Breast epithelium (tissue), 4 donors: Measurements from ENCODE around the gene MRFAP1. TPM values are rescaled to one million over a fixed set of nuclear protein-coding genes. Genes with fewer than 3 reads are reported as not detected.

Experiments used
- DNase-seq, 2 donors: peaks; one replicate each; pipeline ENCODE4 v3.0.0-alpha.2; 2019; ENCODE audit warnings: low spot score in 2 of 2
- H3K27ac ChIP-seq, 2 donors: fragments of 200-600 bp; sonication (generic) in 1 of 2; one replicate each; pipeline ENCODE4 v1.5.1; 2016 to 2019; ENCODE audit warnings: mild to moderate bottlenecking in 1 of 2
- H3K27me3 ChIP-seq, 2 donors: fragments of 200-600 bp; sonication (generic) in 1 of 2; one replicate each; pipeline versions ENCODE4 v1.5.1 to v1.6.0; 2017 to 2019; ENCODE audit warnings: control low read depth in 1 of 2, mild to moderate bottlenecking in 1 of 2
- H3K36me3 ChIP-seq: fragments of 200-600 bp; one replicate; pipeline ENCODE4 v1.5.1; 2019
- H3K4me1 ChIP-seq, 2 donors: fragments of 200-600 bp; sonication (generic); one replicate each; pipeline ENCODE4 v1.5.1; 2016 to 2019; ENCODE audit warnings: control low read depth in 1 of 2
- H3K4me3 ChIP-seq, 3 donors: fragments of 200-600 bp; sonication (generic); 1 replicate in 2 of 3; 2 replicates in 1 of 3; pipeline ENCODE4 v1.5.1; 2016 to 2019; ENCODE audit warnings: mild to moderate bottlenecking in 3 of 3, moderate library complexity in 2 of 3
- H3K9me3 ChIP-seq, 2 donors: fragments of 200-600 bp; sonication (generic) in 1 of 2; one replicate each; pipeline ENCODE4 v1.5.1; 2016 to 2019; ENCODE audit warnings: control low read depth in 1 of 2
- POLR2A ChIP-seq: fragments of 450-650 bp; IDR thresholded peaks from one replicate; pipeline ENCODE4 v1.6.1; 2016; ENCODE audit warnings: antibody characterized with exemption, mild to moderate bottlenecking, moderate library complexity
- POLR2AphosphoS5 ChIP-seq, 3 donors: sonication (generic); formaldehyde crosslinking; IDR thresholded peaks; one replicate each; pipeline ENCODE4 v1.6.1; 2017; ENCODE audit warnings: antibody characterized with exemption in 3 of 3
- intact Hi-C: fragments of 100-400 bp; cut with DNase I; formaldehyde crosslinking; loops from one replicate; pipeline ENCODE4 v1.15.1; 2023; ENCODE audit warnings: low total_unique reads
- total RNA-seq, 3 donors: library from RNA; depleted of rRNA; stranded (reverse); fragments of >200 nt; gene quantifications; one replicate each; pipeline ENCODE4 v1.1.0, GENCODE V29; 2016
- TF ChIP-seq, protein P1 (sequence below), 3 donors: fragments of 450-650 bp; IDR thresholded peaks; one replicate each; pipeline ENCODE4 v1.5.1; 2016 to 2017; ENCODE audit warnings: antibody characterized with exemption in 3 of 3, mild to moderate bottlenecking in 3 of 3, moderate library complexity in 3 of 3

The MRFAP1 gene
- total RNA-seq, 3 donors from 2014 or later: 119 to 172 (median 142) TPM

DNA sequence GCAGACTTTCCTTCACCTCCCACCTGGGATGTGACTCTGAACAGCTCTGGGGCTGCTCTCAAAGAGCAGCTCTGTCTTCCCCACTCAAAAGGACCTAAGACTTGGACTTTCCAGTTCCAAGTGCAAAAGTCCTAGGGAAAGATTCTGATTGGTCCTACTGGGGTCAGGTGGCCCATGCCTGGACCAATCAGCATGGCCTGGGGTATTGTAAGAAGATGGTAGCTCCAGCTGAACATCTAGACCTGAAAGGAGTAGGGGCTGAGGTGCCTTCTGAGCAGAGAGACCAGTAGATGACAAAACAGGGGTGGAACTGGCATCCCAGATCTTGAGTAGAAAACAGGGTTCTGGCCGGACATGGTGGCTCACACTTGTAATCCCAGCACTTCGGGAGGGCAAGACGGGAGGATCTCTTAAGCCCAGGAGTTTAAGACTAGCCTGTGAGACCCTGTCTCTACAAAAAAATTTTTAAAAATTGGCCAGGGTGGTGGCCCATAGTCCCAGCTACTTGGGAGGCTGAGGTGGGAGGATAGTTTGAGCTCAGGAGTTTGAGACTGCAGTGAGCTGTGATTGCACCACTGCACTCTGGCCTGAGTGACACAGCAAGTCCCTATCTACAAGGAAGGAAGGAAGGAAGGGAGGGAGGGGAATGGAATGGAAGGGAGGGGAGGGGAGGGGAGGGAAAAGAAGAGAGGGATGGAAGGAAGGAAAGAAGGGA lies 27.4 kb upstream of the MRFAP1 start:
- DNase-seq: no peak
- no peaks in the 10 kb centered on the region for H3K27me3 ChIP-seq
- no peaks in the 10 kb centered on the region for H3K9me3 ChIP-seq
- H3K4me3 ChIP-seq: no peak overlapping the region
- intact Hi-C loops: loop anchor here (5.0 kb wide), 1 partner anchor 221 kb away; no protein-coding TSS in a partner anchor
- H3K4me1 ChIP-seq: no peaks in the 10 kb centered on the region
- no peak for TF ChIP-seq POLR2AphosphoS5 (IDR thresholded peaks at IDR 0.05)
- TF ChIP-seq, protein P1, sequence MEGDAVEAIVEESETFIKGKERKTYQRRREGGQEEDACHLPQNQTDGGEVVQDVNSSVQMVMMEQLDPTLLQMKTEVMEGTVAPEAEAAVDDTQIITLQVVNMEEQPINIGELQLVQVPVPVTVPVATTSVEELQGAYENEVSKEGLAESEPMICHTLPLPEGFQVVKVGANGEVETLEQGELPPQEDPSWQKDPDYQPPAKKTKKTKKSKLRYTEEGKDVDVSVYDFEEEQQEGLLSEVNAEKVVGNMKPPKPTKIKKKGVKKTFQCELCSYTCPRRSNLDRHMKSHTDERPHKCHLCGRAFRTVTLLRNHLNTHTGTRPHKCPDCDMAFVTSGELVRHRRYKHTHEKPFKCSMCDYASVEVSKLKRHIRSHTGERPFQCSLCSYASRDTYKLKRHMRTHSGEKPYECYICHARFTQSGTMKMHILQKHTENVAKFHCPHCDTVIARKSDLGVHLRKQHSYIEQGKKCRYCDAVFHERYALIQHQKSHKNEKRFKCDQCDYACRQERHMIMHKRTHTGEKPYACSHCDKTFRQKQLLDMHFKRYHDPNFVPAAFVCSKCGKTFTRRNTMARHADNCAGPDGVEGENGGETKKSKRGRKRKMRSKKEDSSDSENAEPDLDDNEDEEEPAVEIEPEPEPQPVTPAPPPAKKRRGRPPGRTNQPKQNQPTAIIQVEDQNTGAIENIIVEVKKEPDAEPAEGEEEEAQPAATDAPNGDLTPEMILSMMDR (IDR thresholded peaks at IDR 0.05): no peak
- no peak for TF ChIP-seq POLR2A
- peaks cover 10% of the 10 kb centered on the region for H3K36me3 ChIP-seq
- H3K27ac ChIP-seq: no peak overlapping the region

GRCh38 chr4:6613676-6614651 lies 26.5 kb upstream of the MRFAP1 start:
- TF ChIP-seq, protein P1 (IDR thresholded peaks at IDR 0.05): no peak
- TF ChIP-seq POLR2AphosphoS5 (IDR thresholded peaks at IDR 0.05): no peak
- no peak for TF ChIP-seq POLR2A
- H3K27ac ChIP-seq: no peak overlapping the region
- no peaks in the 10 kb centered on the region for H3K4me1 ChIP-seq
- H3K36me3 ChIP-seq: peaks cover 10% of the 10 kb centered on the region
- H3K9me3 ChIP-seq: no peaks in the 10 kb centered on the region
- DNase-seq: no peak
- H3K4me3 ChIP-seq: no peak overlapping the region
- intact Hi-C loops: loop anchor here (5.0 kb wide), 1 partner anchor 222 kb away; no protein-coding TSS in a partner anchor
- H3K27me3 ChIP-seq: no peaks in the 10 kb centered on the region

- no peak for DNase-seq
- no peak overlapping the region for H3K4me3 ChIP-seq
- H3K27ac ChIP-seq: no peak overlapping the region
- H3K36me3 ChIP-seq: peaks cover 10% of the 10 kb centered on the region
- intact Hi-C loops: loop anchor here (5.0 kb wide), 1 partner anchor 222 kb away; no protein-coding TSS in a partner anchor
- H3K9me3 ChIP-seq: no peaks in the 10 kb centered on the region
- TF ChIP-seq POLR2A (no peak), POLR2AphosphoS5 (IDR thresholded peaks at IDR 0.05) (no peak)
- TF ChIP-seq, protein P1 (IDR thresholded peaks at IDR 0.05): no peak
- H3K27me3 ChIP-seq: no peaks in the 10 kb centered on the region
- H3K4me1 ChIP-seq: no peaks in the 10 kb centered on the region
These were observed 25.7 kb upstream of the MRFAP1 start for GRCh38 chr4:6614701-6615230.

- DNase-seq: no peak
- intact Hi-C loops: no loop called here
- no peaks in the 10 kb centered on the region for H3K4me1 ChIP-seq
- H3K36me3 ChIP-seq: no peaks in the 10 kb centered on the region
- no peak for TF ChIP-seq POLR2A
- no peak for TF ChIP-seq POLR2AphosphoS5 (IDR thresholded peaks at IDR 0.05)
- TF ChIP-seq, protein P1 (IDR thresholded peaks at IDR 0.05): no peak
- H3K27ac ChIP-seq: no peak overlapping the region
- no peaks in the 10 kb centered on the region for H3K9me3 ChIP-seq
- no peaks in the 10 kb centered on the region for H3K27me3 ChIP-seq
- H3K4me3 ChIP-seq: no peak overlapping the region
These were observed 24.1 kb upstream of the MRFAP1 start for GRCh38 chr4:6616087-6616995.
